ENCODE measurements around the gene GRM1.

GRCh38 chr6:146361128-146361924 is 332.5 kb downstream of the GRM1 start:
- TF ChIP-seq CTCF (IDR thresholded peaks at IDR 0.05) (no peak), EP300 (IDR thresholded peaks at IDR 0.05) (no peak)

Measured in stomach (tissue), 4 donors.